Measurements from ENCODE around the gene PHACTR1. TPM values are rescaled to one million over a fixed set of nuclear protein-coding genes. Genes with fewer than 3 reads are reported as not detected.

The PHACTR1 gene
- total and polyA plus RNA-seq, 2 of the 4 experiments (the other 2 are of a cell fraction), result not detected

DNA sequence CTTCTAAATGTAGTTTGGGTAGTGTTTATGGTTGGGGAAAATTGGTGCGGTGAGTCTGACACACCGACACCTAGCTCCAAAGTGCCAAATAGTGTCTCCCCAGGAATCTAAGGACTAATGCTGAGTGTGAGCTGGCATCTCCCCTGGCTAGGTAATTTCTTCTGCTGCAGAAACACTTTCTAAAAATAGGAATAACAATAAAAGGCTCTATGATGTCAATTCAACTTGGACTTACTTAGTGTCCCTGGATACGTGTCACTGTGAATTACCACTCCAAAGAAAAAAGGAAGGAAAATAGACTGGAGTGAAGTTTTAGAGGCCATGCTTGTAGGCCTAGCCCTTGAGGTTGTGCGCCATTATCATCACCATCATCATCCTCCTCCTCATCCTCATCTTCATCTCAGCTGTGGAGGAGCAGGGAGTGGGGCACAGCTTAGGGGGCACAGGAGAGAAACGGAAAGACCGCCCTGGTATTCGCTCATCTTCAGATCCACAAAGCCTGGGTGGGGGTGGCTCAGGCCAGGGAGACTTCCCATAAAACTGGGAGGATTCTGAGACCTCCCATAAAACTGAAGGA, 522.2 kb downstream of the PHACTR1 start:
- no peaks in the 10 kb centered on the region for H3K79me1 ChIP-seq (ENCODE audit: low read depth in 1 of 2, low read length in 2 of 2)
- H3K36me3 ChIP-seq (ENCODE audit: control insufficient read depth, insufficient read depth, low read length), result no peaks in the 10 kb centered on the region
- ChIA-PET CTCF (no interaction called here), POLR2A (ENCODE audit: unreplicated experiment) (no interaction called here)
- no peak overlapping the region for H2BK20ac ChIP-seq (ENCODE audit: low read depth, low read length)
- no peak overlapping the region for H2BK15ac ChIP-seq (ENCODE audit: low read depth, low read length)
- H4K8ac ChIP-seq (ENCODE audit: low read depth in 2 of 2, low read length in 2 of 2), result no peak overlapping the region
- H3K9me1 ChIP-seq (ENCODE audit: insufficient read depth, low read length), result no peaks in the 10 kb centered on the region
- H3K56ac ChIP-seq (ENCODE audit: extremely low read depth, insufficient read depth, low read length), result no peak overlapping the region
- WGBS, 2 experiments (ENCODE audit: extremely low coverage in 2 of 2, insufficient read length in 1 of 2), result no CpG with 5 or more reads among the region's 7 CpGs
- dilution Hi-C loops (cut with HindIII; ENCODE audit: low sequenced_read_pairs, unreplicated experiment) (no loop called here), in situ Hi-C loops (cut with MboI; ENCODE audit: low sequenced_read_pairs) (no loop called here), intact Hi-C loops (cut with micrococcal nuclease) (no loop called here)
- no peak overlapping the region for H3K23ac ChIP-seq (ENCODE audit: low read depth, low read length)
- DNase-seq (no peak), ATAC-seq (ENCODE audit: low read depth) (no peak)
- H2BK5ac ChIP-seq (ENCODE audit: low read depth, low read length, poor library complexity, severe bottlenecking), result no peak overlapping the region
- no peaks in the 10 kb centered on the region for H3K9me3 ChIP-seq (ENCODE audit: control insufficient read depth, insufficient read depth, low read length)
- H3K9ac ChIP-seq (ENCODE audit: low read depth, low read length), result no peak overlapping the region
- H3K4me1 ChIP-seq (ENCODE audit: control insufficient read depth, insufficient read depth, low read length), result no peaks in the 10 kb centered on the region
- H4K20me1 ChIP-seq (ENCODE audit: insufficient read depth, low read length), result no peaks in the 10 kb centered on the region
- H2AFZ ChIP-seq (replicated peaks; ENCODE audit: low read length, poor library complexity), result no peak overlapping the region
- no peak overlapping the region for H3K14ac ChIP-seq (replicated peaks; ENCODE audit: low read depth, low read length)
- no peak overlapping the region for H3K27ac ChIP-seq (ENCODE audit: insufficient read depth, low read length)
- no TSS peak for BruUV-seq (replicated peaks)
- H2BK120ac ChIP-seq (ENCODE audit: low read depth, low read length), result no peak overlapping the region
- no peak overlapping the region for H2AK5ac ChIP-seq (ENCODE audit: low read depth, low read length)
- H4K5ac ChIP-seq (ENCODE audit: low read depth, low read length), result no peak overlapping the region
- no peak overlapping the region for H3K4me2 ChIP-seq (ENCODE audit: low read depth, low read length)
- no peak for TF ChIP-seq RFX5 (IDR thresholded peaks at IDR 0.05; ENCODE audit: low read depth, low read length)
- no peak for TF ChIP-seq RAD21 (IDR thresholded peaks at IDR 0.05; ENCODE audit: low read length)
- no peak overlapping the region for H3K18ac ChIP-seq (ENCODE audit: low read depth, low read length)
- peaks cover 1% of the 10 kb centered on the region; the same call in 1 of the 2 replicates for H3K27me3 ChIP-seq (ENCODE audit: control insufficient read depth, insufficient read depth, low read length)
- no peak overlapping the region for H4K91ac ChIP-seq (ENCODE audit: insufficient read depth, low read depth, low read length)
- H3K4me3 ChIP-seq (ENCODE audit: insufficient read depth, low read depth, low read length), result no peak overlapping the region
- no peak overlapping the region for H3K4ac ChIP-seq (ENCODE audit: low read depth, low read length)
- H2AK9ac ChIP-seq (replicated peaks; ENCODE audit: low read depth, low read length, poor library complexity), result no peak overlapping the region
